Measurements from ENCODE around the gene TRAF2. TPM values are rescaled to one million over a fixed set of nuclear protein-coding genes. Genes with fewer than 3 reads are reported as not detected.

The TRAF2 gene
- total RNA-seq, 4 donors from 2014 or later = 2.9 to 7.7 (median 6.1) TPM

DNA sequence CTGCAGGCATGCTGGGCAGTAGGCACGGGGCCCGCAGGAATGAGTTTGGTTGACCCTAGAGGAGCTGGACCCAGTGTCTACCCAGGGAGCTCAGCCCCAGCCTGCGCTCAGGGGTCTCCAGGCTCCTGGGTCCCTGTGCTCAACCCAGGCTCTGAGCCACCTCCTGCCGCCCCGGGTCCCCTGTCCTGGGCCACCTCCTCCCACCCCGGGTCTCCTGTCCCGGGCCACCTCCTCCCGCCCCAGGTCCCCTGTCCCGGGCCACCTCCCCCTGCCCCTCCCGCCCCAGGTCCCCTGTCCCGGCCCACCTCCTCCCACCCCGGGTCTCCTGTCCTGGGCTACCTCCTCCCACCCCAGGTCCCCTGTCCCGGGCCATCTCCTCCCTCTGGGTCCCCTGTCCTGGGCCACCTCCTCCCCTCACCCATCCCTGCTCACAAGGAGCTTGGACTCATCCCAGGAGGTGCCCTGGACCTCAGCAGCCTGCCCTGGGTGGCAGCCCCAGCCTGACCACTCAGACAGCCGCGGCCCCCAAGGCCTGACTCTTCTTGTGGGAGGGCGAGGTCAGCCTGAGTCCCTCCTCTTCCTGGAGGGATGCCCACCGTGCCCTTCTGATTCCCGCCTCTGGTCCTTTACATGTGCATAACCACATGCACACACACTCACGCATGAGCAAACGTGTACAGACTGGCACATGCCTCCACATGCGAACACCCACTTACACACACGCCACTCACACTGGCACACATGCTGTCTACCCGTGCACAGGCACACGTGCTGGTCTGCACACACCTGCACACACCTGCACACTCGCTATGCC, 68.2 kb downstream of the TRAF2 start:
- TF ChIP-seq, protein P1, sequence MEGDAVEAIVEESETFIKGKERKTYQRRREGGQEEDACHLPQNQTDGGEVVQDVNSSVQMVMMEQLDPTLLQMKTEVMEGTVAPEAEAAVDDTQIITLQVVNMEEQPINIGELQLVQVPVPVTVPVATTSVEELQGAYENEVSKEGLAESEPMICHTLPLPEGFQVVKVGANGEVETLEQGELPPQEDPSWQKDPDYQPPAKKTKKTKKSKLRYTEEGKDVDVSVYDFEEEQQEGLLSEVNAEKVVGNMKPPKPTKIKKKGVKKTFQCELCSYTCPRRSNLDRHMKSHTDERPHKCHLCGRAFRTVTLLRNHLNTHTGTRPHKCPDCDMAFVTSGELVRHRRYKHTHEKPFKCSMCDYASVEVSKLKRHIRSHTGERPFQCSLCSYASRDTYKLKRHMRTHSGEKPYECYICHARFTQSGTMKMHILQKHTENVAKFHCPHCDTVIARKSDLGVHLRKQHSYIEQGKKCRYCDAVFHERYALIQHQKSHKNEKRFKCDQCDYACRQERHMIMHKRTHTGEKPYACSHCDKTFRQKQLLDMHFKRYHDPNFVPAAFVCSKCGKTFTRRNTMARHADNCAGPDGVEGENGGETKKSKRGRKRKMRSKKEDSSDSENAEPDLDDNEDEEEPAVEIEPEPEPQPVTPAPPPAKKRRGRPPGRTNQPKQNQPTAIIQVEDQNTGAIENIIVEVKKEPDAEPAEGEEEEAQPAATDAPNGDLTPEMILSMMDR (IDR thresholded peaks at IDR 0.05; ENCODE audit: low read depth) = no peak

DNA sequence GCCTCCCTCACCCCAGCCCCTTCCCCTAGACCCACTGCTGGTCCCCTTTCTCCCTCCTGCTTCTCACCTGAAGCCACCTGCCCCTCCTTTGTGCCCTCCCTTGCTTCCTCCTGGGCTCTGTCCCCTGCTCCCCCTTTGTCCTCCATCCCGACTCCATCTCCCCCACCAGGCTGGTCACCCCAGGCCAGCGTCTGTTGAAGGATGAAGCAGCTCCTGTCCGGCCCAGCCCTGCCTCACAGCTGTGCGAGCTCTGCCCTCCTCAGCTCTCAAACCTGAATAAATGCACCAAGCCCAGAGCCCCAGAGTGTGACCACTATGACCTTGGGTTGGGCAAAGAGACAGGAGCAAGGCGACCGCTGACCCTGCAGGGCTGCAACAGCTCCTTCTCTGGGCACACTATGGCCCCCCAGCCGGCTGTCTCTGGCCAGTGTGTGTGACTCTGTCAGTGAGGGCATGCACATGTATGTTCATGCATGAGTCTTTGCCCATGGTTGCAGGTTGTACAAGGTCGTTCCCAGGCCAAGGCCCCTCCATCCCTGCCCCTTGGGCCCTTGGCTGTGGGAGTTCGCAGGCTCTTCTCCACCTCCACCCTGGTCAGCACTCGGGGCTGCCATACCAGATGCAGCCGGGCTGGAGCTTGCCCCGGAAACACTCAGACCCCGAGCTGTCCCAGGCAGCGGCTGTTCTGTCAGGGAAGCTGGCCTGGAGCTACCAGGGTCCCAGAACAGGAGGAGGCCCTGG, 69.1 kb downstream of the TRAF2 start:
- TF ChIP-seq, protein P1 (IDR thresholded peaks at IDR 0.05; ENCODE audit: low read depth) = no peak

DNA sequence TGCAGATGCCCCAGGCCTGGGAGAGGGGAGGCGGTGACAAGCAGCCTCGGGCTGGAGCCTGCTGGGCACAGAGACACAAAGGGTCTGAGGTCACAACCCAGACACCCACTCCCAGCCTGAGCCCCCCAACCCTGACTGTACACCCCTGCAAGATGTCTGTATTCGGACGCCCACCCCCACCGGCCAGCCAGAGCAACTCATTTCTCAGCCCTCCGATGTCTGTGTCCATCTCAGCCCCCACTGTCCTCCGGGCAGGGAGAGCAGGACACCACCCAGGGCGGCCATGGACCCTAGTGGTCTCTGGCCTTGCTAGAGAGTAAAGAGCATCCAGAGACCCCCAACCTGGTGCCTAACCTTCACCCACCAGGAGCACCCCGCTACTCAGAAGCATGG, 69.6 kb downstream of the TRAF2 start:
- TF ChIP-seq, protein P1 (IDR thresholded peaks at IDR 0.05; ENCODE audit: low read depth) = no peak

DNA sequence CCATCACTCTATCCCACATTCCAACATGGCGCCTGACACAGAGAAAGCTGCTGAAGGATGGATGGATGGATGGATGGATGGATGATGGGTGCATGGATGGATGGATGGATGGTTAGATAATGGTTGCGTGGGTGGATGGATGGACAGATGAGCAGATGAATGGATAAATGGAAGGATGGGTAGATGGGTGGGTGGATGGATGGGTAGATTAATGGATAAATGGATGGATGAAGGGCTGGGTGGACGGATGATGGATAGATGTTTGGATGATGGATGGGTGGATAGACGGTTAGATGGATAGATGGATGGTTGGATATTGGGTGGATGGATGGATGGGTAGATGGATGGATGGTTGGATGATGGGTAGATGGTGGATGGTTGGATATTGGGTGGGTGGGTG, 70.3 kb downstream of the TRAF2 start:
- TF ChIP-seq, protein P1 (IDR thresholded peaks at IDR 0.05; ENCODE audit: low read depth) = no peak

DNA sequence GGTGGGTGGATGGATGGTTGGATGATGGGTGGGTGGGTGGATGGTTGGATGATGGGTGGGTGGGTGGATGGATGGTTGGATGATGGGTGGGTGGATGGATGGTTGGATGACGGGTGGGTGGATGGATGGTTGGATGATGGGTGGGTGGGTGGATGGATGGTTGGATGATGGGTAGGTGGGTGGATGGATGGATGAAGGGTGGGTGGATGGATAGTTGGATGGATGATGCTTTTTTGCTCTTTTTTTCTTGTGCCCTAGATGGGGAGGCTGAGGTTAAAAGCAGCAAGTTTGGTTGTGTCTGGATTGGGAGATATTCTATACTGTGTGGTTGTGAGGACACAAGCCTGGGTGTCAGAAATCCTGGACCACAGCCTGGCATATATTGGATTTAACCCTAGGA, 71.1 kb downstream of the TRAF2 start:
- TF ChIP-seq, protein P1 (IDR thresholded peaks at IDR 0.05; ENCODE audit: low read depth) = no peak

DNA sequence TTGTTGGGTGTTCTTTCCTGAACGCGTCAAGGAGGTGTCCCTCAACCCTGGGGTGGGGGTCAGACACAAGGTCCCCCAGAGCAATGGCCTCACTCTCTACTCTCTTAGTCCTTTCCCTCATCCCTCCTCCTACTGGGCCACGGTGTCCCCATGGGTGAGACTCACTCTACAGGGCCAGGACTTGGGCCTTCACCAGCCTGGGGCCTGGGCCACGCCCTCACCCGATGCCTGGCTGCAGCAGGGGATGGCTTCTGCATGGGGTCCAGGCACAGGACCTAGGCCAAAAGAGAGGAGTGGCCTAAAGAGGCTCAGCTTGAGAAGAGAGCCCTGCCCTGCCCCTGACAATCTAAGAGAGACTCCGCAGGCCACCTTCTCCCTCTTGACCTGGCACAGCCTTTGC, 71.6 kb downstream of the TRAF2 start:
- TF ChIP-seq, protein P1 (IDR thresholded peaks at IDR 0.05; ENCODE audit: low read depth) = no peak

DNA sequence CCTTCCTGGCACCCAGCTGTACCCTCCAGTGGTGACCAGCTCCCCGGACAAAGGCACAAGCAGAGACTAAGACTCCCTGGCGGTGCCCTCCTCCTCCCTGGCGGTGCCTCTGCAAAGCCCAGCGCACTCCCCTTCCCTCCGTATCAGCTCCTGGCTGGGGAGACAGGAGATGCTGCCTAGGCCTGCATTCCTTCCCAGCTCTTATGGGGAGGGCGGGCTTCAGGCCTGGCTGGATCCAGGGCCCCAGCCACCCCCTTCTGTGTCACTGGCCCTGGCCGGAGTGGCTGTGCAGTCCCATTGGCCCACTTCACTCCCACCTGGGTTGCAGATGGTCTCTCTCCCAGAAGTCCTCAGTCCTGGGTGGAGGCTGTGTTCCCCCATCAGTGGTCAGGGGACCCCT, 72.2 kb downstream of the TRAF2 start:
- TF ChIP-seq, protein P1 (IDR thresholded peaks at IDR 0.05; ENCODE audit: low read depth) = no peak
